GM19455 (cell line): ENCODE data around the gene BNC2.
"Not testable (repeated sequence)": the region's sequence is repeated elsewhere in the genome, so short reads cannot be mapped to it uniquely, and the experiment has no call there.

Source experiments
- ATAC-seq: cut with Tn5 transposase; IDR thresholded peaks from one replicate; pipeline ENCODE4 v1.9.1; 2021; ENCODE audit not compliant: unreplicated experiment

Gene BNC2

DNA sequence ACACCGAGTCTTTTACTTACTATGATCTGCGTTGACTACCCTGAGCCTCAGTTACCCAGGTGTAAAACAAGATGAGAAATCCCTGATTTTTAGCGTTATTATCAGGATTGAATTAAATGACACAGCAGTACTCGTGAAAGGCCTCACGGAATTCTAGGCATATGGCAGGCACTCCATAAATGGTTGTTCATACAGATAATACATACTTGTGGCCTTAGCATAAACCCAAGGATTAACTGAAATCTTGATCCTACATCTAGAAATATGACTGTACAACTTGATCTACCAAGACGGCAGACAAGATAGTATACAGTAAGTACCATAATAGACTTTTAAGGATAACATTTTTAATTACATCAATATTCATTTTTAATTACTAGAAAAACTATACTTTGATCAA is 409.8 kb downstream of the BNC2 start:
- no peak for ATAC-seq

DNA sequence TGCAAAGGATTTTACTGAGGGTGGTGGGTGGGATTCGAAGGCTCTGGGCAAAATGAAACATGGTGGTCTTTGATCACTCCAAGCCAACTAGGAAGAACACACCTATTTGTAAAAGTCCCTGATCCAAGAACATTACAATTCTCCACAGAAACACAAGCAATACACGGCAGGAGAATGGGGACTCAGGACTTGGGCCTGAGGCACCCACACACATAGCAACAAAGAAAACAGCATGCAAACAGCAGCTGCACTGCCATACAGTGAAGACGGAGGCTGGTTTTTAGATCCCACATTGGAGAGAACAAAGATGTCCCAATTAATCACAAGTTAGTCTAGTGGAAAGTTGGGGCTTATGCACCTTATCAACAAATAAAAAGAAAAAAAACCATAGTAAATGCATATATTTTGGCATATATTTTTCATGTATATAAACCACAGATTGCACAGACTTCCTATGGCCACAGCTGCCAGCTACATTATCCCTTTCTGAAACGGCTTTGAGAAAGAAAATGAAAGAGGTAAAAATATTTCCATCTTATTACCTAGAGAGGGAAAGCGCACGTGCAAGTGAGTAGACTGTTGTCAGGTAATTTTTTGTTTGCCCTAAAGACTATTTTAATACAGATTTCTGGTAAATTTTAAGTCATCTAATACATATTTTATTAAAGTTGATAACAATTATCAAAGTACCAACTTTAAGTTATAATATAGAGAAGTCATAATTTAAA is 410.9 kb downstream of the BNC2 start:
- no peak for ATAC-seq

DNA sequence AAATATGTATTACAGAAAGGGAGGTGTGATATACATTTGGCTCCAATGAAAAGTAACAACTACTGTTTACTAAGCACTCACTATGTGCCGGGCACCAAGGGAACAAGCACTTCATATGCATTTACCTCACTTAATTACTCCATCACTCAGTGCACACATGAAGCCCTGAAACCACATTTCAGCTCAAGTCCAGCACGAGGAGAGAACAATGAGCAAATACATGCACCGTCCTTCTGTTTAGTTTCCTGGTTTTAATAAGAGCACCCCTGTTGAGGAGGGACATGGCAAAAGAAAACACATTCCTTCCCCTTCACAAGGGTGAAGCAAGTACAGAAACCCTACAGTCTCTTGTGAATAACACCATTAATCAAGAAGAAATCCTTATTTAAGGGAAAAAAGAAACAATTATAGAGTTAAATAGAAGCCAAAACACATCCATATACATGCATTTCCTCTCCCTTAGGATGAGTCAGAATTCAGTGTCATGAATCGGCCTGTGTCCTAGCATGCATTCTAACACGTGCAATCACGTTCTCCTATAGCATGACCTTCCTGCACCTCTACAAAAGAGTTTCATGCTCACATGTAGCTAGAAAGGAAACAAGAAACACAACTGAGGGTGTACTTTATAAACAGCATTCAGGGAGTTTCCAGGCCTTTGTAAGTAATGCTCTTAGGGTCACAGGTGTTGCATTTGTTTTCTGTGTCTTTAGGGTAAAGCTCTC is 411.6 kb downstream of the BNC2 start:
- peak; percentile 60 for ATAC-seq

DNA sequence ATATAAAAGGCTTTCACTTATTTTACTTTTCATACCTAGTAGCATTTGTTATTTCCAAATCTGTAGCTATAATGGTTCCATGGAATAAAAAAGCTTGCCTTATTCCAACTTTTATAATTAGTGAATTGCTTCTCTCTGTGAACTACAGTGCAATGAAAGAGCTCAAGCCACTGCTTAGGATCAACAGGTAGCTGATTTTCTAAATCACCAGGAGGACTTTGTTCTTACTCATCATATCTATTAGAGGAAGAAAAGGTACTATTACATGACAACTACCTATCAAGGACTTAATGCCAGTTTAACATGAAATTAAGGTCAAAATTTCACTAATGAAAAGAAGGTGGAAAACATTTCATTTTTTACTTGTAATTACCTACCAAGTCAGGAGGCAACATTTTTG is 414.6 kb downstream of the BNC2 start:
- no peak for ATAC-seq

DNA sequence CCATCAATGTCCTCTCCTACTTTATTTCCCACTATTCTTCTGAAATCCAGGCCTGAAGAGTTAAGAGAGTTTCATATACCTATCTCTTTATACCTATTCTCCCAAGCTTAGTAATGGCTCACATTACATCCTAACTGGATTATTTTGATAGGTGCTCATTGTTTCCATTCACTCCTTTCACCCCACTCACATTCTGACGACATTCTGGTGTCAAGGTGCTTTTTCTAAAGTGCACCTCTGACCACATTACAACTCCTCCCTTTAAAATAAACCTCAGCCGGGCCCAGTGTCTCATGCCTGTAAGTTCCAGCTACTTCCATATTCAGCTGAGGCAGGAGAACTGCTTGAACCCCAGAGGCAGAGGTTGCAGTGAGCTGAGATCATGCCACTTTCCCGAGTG is 417.1 kb downstream of the BNC2 start:
- ATAC-seq = no peak

DNA sequence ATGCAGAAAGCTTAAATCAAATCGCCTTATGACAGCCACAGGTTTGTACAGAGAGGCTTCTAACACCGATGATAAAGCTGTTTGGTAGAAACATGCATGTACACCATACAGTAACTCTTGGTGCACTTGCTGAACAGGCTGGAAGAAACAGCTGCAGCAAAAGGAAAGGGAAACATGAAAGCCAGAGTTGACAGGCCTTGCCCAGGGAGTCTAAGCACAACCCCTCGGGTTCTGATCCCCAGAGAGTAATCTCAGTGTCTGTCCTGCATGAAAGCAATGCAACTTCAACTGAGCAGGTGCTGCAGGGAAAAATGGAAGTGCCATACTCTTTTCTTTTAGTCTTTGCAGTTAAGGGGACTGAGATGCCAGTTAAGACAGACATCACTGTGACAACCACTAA is 419.9 kb downstream of the BNC2 start:
- ATAC-seq = no peak

DNA sequence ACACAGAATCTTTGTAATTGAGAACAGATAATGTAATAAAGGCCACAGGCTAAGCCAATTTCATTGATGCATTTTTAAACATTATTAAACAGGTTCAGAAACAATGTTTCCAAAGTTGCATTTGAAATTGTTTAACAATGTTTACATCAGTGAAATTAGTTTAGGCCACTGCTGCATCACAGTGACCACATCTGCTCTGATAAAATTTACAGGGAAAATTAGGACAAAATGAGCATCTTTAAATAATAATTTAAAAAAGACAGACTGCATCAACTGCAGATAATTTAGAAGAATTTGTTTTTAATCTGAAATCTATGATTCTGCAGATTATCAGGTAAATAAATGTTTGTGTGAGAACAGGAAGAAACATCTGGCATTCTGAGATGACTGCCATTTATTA is 420.4 kb downstream of the BNC2 start:
- ATAC-seq = no peak

DNA sequence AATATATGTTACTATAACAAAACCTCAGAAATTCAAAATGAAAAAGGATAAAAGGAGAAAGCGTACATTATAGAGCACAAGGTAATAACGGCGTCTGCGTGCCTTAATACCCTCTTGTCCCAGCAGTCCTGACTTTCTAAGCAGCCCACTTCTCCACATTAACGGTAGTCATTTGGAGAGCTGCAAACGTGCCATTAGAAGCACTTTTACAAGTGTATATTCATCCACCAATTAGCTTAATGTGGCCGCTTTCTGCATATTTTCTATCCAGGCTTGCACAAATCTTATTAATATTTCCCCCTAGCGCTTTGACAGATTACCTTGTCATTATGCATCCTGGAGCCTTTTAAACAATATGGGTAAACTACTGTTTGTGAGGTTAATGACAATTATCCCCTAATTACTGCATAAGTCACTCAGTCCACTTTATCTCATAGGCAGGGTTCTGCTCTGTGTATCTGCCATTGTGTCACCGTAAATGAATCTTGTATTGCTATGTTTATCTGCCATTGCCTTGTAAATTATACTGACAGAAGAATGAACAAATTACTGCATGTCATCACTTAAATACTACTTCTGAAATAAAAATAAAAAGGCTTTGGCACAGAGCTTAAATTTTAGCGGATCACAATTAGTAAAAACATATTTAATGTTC is 421.3 kb downstream of the BNC2 start:
- no peak for ATAC-seq

DNA sequence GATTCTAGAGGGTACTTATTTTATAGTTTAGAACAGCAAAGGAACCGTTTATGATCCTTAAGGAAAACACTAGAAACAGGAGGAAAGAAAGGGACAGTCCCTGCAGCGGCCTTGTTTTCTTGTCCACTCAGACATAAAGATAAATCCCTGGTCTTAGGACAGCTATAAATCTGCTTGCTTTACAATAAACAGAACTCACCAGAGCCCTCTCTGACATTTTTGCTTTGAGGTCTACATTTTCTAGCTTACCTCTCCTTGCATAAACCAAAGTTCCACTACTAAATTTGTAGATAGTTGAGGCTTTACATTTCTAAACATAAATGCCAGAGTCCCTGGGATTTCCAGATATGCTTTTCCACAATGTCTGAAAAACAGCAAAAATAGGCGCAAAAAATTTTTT is 422.5 kb downstream of the BNC2 start:
- ATAC-seq = no peak

DNA sequence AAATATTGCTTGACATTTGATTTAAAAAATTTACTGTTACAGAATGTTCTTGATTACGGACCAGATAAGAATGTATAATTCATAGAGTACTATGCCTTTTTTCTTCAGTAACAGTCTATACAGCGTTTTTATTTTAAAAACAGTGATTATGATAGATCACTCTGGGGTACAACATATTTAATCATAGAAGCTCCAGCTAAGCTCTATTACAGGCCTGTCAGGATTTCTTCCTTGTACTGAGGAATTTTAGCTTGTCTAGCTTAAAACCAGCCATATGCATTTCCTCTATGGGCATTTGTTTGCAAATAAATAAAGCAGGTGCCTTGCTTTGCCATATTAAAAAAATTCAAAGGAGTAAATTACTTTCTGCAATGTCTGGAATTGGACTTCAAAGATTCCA is 423.8 kb downstream of the BNC2 start:
- no peak for ATAC-seq

DNA sequence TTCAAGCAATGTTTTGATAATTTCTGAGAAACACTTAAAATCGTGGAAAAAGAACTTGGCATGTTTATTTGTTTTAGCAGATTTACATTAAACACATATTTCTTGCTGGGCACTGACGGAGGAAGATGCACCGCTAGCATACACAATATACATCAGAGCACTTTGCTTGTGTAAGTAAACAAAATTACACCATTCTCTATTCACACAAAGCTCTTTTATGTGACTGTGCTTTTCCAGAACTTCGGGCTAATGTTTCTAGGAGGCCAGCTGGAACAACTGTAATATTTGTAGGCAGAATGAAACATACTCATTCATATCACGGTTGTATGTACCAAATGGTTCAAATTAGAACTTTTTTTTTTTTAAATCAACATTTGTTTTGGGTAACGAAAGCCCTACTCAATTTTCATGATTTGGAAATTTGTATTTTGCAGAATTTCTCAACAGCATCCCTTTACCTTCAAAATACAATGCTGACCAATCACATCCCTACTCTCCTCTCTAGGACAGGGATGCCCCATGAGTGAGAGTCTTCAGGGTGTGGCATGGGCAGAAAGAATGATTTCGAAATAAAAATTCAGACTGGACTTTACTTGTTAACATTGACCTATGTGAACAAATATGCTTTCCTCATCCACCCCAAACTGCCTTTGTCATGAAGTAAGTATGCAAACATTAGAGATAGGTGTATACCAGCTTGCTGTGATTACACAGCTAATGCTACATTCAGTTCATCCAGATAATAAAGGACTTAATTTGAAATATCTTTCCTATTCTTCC is 425.1 kb downstream of the BNC2 start:
- no peak for ATAC-seq

DNA sequence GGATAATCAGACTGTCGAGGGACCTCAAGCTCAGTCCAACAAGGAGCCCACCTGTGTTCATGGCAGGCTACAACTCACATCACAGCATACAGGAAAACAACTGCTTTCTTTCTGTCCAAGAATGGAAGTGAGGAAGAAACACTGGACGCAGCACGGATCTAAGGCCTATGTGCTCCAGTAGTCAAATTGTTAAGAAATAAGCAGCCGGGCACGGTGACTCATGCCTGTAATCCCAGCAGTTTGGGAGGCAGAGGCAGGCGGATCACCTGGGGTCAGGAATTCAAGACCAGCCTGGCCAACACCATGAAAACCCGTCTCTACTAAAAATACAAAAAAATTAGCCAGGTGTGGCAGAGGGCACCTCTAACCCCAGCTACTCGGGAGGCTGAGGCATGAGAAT is 427.8 kb downstream of the BNC2 start:
- ATAC-seq = no peak

DNA sequence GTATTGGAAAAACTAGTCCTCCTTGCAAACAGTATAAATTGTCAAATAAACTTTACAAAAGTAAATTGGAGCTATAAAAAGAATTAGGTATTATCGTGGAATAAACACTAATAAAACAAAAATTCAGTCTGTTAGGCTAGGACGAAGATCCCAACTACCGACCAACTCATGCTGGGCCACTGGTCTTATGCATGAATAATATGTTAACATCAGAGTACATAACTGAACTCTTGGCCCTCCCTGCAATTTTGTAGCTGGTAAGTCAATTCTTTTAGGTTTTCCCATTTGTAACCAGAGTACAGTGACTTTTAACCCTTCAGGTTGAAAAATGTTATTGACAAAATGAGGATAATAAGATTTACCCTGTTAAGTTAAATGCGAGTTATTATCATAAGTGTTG is 428.7 kb downstream of the BNC2 start:
- ATAC-seq = no peak

DNA sequence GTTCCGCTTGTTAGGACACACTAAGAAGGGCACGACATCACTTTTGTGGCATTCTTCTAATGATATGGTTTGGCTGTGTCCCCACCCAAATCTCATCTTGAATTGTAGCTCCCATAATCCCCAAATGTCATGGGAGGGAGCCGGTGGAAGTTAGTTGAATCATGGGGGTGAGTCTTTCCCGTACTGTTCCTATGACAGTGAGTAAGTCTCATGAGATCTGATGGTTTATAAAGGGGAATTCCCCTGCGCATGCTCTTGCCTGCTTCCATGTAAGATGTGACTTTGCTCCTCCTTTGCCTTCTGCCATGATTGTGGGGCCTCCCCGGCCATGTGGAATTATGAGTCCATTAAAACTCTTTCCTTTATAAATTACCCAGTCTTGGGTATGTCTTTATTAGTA is 431.6 kb downstream of the BNC2 start:
- ATAC-seq = not testable (repeated sequence)

DNA sequence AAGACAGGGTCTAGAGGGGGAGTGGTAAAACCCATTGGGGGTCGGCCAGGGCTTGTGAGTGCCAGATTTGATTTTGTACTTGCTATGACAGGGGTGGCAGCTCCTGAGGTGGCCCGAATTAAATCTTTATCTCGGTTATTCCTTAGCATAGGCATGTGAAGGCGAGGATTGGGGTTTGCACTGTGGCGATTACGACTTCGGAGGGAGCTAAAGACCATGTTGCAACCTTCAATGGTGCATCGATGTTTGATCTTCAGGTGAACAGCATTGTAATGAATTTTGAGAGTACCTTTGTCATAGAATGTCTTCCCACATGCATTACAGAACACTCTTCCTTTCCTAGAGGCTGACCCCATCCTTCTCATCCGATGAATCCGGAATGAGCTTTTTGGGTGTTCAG is 433.9 kb downstream of the BNC2 start:
- ATAC-seq = no peak

DNA sequence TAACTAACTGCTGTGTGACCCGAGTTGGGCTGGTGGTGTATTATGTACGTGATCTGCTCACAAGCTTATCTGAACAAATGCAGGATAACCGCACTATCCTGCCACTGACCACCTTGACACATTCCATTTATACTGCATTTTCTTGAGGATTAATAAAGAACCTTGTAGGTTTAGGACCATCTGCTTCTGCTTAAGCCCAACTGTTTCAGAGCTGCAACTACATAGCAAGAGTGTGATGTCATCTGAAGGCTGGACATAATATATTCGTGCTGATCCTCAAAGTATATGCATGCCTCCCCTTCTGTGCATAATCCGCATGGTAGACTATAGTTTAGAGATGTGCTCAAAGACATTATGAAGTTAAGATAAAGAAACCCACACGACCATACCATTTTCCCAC is 435.9 kb downstream of the BNC2 start:
- ATAC-seq = no peak

DNA sequence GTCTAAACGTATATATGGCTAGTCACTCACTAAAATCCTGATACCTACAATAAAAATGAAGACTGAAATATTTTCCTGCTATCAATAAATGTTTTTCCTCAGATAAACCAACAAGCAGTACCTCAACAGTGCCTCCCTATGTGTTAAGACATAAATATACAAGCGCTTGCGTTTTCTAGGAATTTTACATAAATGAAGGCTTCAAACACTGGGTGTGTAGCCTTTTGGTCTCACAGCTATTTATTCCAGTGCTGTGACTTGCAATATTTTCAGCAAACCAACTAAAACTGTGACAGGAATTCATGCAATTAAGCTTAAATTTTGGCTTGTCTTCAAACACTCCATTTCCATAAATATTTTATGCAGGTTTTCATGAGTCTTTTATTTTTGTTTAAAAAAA is 437.0 kb downstream of the BNC2 start:
- no peak for ATAC-seq

DNA sequence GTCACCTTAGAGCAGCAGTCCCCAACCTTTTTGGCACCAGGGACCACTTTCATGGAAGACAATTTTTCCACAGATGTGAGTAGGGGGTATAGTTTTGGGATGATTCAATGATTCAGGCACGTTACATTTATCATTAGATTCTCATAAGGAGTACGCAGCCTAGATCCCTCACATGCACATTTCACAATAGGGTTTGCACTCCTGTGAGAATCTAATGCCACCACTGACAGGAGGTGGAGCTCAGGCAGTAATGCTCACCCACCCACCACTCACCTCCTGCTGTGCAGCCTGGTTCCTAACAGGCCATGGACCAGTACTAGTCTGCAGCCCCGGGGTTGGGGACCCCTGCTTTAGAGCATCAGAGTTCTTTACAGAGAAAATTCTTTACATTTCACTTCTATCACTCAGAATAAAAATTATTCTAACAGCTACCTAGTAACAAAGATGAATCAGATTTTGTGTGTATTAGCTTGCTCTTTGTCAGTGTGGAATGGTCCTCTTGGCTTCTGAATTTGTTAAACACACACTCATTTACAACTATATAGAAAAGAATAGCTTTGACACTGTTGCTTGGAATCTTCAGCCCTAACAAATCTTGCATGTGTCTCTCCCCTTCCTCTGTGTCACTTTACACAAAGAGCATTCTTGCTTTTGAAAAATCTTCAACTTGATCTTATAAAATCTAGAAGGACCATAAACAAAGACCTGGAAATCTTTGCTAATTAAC is 438.6 kb downstream of the BNC2 start:
- ATAC-seq = no peak

DNA sequence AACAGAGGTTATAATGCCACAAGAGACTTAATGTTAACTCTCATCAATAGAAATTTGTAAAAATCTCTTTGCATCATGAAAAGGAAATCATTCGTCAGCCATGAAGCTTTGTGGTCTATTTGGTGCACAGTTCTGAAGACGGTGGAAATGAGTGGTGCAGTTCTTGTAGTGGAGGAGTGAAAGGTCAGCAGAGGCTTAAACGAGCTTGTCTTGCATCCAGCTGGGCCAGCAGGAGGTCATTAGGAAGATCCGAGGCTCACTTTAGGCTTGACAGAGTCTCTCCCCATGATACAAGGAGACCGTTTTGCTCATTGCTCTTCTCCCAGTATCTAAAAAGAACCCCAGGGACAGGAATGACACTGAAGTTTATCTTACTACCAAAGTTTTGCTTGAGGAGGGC is 440.8 kb downstream of the BNC2 start:
- ATAC-seq = no peak

DNA sequence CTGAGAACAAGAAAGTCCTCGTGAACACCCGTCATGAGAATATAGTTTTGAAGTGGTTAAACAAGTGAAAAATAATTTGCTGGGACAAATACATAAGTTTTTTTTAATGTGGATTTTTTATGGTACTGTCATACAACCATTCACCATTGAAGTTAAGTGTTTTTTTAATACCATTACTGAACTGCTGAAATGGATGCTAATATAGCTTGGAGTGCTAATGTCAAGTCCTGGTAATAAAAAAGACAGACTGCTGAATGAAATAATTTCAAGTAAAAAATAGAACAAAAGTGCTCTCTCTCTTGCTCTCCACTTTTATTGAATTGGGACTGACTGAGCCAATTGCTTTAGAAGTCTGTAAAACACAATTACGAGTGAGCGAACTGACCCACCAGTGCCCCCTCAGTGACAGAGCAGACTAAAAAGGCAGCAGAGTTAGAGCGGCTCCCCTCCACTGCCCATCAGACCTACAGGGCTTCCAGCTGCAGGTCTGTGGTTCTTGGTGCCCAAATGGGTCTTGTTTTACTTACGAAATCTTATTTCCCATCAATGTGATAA is 442.5 kb downstream of the BNC2 start:
- no peak for ATAC-seq

DNA sequence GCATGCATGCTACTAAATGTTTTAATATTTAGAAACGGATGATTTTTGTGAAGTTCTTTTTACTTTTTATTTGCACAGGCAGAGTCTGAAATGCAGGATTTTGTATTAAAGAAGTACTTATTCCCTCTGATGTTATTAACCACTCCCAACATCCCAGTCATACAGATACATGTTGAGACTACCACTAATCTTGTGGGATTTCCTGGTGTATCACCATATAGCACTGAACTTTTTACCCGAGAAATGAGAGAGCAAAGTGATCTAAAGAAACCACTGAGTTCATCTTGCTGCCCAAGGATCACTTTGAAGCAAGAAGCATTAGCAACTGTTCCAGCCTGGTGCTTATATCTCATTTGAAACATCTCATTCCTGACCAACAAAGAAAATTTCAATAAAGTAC is 443.8 kb downstream of the BNC2 start:
- ATAC-seq = no peak
